HG02852 (cell line): ENCODE results near the gene EIF4G1.

ENCODE experiments used
- ATAC-seq: cut with Tn5 transposase; IDR thresholded peaks from one replicate; pipeline ENCODE4 v1.9.1; 2021; ENCODE audit warnings: mild to moderate bottlenecking, moderate library complexity; ENCODE audit not compliant: unreplicated experiment

The EIF4G1 gene

DNA sequence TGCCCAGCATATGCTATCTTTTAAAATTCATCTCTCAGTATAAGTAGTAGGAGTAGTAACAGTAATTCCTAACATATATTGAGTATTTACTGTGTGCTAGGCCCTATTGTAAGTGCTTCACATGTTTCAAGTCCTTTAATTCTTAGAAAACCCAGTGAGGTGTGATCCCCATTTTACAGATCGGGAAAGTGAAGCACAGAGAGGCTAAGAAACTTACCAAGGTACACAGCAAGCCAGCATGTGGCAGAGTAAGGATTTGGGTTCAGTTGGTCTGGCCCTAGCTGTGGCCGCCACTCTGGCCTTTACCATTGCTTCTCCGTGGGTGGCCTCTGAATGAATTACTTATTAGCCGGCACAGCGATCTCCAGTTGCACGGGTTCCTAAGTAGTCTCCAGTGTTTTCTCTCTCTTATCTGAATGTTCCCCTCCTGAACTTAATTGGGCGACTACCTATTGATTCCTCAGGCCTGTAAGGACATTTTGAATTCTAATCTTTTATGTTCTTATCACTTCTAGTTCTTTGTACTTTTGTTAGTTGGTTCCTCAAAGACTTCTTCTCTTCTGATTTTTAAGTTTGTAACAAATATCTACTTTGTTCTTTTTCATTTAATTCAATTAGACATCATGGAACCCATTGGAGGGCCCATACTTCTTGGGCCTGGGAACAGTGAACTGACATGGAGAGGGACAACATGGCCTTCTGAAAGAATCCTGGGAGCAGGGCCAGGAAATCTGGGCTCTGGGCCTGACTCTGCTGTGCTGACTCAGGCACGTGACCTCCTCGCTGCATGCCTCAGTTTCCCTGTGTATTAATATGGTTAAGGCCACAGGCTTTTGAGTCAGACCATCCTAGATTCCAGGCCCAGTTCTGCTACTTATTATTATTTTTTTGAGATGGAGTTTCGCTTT lies 35.4 kb downstream of the EIF4G1 start:
- ATAC-seq, result no peak

DNA sequence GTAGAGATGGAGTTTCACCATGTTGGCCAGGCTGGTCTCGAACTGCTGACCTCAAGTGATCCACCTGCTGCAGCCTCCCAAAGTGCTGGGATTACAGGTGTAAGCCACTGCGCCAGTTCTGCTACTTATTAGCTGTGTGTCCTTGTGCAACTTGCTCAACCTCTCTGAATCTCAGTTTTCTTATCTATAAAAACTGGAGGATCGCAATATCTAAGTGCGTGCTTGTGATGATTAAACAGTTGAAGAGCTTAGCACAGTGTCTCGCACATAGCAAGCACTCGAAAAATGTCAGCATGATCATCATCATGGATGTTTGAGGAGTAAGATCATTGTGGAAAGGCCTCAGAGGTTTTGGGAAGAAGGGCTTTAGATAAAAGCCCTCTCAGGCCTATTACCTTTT lies 36.2 kb downstream of the EIF4G1 start:
- no peak for ATAC-seq

DNA sequence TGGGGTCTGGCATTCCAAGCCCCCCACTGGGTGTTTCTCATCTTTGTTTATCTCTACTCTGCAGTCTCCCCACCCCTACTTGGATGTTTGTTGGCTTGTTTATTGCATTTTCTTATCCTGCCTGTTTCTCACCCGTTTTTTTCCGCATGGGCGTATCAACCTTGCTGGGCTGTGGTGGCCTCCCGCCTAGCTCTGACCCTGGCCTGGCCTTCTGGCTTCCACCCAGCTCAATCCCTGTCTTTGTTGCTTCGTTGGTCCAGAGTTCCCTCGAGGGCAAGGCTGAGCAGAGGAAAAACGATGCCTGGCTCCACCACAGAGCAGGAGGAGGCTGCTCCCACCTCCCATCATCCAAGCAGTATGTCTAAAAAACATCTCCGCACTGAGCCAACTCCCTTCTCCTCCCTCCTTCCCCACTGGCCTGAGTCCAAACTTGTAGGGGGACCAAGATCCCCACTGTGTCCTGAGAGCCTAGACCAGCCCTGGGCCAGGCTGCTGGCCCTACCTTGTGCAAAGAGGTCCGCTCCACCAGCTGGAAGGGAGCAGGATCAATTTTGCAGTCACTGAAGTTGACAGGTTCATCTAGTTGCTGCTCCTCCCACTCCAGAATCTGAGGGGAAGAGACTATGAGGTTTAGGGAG lies 37.2 kb downstream of the EIF4G1 start:
- no peak for ATAC-seq

DNA sequence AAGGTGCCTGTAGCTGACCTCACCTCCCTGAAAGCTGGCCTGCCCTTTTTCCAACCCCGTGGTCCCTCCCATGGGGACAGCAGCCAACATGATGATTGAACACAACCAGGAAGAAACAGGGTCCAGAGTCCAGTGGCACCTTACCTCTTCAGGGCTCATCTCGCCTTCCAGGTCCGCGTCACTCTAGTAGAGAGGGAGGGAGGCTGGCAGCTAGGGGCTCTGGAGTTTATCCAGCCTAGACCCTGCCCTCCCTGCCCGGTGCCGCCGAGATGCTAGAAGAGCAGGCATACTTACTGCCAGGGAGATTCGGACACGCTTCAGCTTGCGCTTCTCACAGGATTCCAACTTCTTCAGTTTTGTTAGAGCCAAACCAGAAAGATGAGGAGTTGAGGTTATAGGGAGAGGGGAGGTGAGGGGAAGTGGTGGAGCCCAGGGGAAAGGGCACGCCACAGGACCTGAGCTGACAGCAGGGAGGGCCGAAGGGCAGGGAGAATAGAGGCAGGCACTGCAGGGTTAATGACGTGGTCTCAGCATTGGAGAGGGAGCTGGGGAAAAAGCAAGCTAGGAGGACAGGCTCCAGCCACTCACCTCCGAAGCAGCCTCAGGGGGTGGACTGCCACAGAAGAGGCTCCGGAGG lies 37.9 kb downstream of the EIF4G1 start:
- no peak for ATAC-seq

DNA sequence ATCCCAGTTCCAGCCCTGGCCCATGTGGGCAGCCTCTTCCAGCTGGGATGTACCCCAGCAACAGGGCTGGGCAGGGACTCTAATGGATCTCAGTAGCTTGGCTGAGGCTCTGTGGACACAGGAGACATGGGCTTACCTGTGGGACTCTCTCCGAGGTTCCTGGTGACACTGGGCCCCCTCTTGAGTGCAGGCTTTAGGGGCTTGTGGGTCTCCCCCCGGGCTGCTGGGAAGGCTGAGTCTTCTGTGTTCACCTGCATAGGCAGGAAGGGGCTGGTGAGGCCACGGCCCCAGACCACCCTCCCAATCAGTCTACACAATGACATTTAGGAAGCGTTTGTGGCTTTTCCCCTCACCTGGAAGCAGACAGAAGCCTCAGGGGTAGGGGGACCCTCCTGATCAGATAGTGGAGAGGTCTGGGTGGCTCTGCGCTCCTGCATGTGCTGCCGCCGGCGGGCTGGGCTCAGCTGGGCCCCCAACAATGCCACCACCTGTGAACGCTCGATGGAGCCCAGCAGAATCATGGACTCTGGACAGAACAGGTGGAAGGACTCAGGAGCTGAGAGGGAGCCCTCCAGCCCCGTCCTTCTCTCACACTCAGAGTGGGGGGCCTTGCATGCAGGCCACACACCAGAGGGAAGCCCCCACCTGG lies 38.6 kb downstream of the EIF4G1 start:
- ATAC-seq, result no peak

DNA sequence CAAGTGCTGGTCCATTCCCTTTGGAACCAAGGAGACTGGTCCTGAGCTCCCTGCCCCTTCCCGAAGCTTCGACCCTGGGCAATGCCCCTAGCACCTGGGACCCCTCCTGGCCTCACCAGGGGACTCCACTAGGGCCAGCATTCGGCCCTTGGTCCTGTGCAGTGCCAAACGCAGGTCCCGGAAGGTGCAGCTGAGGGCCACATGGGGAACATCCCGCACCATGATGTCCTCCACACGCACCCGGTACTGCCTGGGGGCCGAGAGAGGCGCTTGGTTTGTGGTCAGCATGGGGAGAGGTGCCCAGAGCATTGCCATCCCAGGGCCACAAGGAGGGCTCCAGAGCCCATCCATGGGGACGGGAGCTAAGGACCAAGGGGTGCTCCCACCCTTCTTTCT lies 39.1 kb downstream of the EIF4G1 start:
- ATAC-seq, result no peak

DNA sequence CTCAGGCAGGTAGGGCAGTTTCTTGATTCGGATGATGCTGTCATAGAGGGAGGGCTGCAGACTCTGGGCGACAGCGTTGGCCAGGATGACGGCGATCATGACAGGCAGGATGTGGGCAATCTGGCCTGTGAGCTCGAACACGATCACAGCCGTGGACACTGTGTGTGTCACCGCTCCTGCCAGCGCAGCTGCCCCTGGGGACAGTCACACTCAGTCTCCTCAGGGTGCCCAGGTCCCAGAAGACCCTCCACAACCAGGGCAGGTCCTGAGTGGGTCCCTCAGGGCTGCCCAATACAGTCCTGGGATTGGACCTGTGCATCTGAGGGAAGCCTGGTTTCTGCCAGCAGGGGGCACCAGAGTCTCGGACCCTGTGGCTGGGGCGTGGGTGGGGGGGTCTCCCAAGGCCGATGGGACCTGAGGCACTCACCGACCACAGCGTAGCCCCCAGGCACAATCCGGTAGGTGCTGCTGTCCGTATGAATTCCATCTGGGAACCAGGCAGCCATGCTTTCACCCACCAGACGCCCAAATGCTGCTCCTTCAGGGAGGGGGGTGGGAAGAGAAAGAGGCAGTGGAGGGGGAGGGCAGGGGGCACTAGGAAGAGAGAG lies 39.8 kb downstream of the EIF4G1 start:
- ATAC-seq, result no peak

DNA sequence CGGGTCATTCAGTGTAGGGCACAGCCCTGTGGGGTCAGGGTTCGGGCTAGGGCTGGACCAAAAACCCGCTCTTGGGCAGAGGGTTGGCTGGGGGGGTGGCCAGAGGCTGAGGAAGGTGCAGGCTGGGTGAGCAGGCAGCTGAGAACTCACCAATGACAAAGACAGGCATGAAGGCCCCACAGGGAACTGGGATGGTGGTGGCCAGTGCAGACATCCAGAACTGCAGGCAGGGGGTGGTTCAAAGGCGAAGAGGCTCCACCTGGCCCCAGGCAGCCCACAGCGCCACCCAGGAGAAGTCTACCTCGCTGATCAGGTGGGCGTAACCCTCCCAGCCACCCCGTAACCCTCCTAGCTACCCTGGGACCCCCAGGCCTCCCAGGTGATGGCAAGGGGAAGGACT lies 40.3 kb downstream of the EIF4G1 start:
- no peak for ATAC-seq

DNA sequence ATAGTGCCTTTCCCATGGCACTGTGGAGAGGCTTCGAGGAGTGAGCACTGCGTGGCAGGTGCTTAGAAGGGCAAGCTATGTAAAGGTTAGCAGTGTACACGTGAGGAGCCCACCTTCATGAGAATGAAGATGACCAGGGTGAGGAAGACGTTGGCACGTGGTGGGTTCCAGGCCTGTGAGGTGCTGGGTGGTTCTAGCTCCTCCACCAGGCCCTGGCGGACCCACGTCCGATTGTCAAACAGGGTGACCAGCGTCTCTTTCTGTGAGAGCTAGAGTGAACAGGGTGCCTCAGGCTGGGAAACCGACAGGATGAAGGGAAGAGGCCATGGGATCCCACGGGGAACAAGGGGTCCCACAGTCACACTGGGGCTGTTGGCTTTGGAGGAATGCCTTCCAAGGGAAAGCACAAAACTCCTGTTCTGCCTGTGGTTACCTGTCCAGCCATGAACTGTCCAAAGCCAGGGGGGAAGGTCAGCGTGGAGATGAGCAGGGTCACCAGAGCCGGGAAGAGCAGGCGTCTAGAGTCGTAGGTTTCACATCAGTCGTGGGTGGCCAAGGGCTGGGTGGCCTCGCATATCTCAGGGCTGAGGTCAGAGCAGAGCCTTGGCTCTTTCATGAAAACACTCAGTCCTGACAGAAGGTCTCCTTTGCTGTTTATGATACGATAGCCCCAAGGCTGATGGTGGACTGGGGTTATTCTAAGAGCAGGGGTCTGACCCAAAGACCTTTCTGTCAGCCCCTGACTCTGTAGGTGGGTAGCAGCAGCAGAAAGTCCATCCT lies 41.0 kb downstream of the EIF4G1 start:
- no peak for ATAC-seq

DNA sequence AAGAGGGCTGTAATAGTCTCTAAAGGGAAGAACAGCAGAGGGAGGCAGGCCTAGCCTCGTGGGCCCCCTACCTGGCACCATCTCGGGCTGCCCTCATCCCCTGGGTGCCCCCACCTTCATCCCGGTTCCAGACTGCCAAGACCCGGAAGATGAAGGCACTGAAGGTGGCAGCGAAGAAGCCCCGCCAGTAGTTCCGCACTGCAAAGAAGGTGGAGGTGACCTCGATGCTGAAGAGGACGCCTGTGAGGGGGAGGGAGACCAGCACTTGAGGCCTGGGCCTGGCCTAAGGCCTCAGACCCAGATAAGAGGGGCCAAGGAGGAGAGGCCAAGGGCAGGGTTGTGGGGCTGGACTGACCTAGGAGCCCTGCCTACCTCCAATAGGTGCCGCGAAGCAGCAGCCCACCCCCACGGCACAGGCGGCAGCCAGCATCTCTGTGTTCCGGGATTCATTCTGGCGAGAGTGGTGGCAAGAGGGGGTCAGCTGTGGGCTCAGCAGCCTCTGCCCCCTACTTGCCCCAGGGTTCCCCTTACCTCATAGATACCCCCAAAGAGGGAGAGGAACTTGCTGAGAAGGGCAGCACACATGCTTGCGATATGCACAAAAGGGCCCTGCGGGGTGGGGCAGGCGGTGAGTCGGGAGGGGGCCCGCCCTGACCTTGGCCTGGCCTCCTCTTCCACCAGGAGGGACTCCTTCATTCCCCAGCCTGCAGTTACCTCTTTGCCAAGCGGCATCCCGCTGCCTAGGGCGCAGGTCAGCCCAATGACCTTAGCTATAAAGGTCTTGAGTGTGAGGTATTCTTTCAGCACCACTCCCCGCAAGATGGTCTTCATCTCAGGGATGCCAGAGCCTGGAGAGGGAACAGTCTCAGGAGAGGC lies 43.1 kb downstream of the EIF4G1 start:
- ATAC-seq, result no peak

DNA sequence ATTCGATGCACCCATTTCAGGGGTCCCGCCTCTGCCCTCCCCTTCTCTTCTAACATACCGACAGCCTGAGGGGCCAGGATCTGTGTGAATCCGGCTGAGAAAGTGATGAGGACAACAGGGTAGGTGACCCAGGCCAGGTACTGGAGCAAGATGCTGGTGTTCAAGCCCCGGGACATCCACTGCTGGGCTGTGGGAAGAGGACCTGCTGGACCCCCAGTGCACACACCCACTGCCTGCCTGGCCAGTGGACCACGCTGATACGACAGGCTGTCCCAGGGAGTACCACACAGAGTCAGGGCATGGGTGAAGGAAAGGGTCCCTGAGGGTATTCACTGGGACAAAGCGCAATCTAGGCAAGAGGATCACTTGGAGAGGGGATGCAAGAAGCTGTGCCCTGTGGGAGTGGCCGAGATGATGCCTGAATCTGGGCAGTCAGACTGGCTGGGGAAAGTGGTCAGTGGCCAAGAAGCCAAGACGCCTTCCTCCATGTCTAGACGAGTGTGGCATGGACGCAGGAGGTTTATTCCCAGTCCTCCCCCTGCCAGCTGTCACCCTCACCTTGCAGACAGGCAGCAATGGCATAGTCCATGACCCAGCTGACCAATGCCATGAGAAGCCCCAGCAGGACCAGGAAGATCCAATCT lies 43.8 kb downstream of the EIF4G1 start:
- no peak for ATAC-seq

DNA sequence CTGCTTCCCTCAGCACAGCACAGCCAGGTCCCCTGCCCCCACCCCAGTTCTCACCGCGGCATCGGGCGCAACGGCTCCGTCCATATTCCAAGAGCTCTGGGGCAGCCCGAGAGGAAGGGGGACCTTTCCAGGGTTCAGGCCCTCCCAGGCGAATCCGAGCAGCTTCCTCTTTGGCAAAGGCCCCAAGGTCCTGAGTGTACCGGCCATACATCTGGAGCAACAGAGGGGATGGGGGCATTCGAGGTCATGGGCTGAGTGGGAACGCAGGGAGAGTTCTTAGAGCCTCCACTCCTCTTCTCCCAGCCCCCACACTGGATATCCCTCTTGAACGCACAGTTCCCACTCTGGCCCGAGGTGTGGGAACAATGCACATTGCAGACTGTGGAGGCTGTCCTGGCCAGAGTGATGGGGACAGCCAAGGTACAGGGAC lies 44.5 kb downstream of the EIF4G1 start:
- ATAC-seq, result no peak

DNA sequence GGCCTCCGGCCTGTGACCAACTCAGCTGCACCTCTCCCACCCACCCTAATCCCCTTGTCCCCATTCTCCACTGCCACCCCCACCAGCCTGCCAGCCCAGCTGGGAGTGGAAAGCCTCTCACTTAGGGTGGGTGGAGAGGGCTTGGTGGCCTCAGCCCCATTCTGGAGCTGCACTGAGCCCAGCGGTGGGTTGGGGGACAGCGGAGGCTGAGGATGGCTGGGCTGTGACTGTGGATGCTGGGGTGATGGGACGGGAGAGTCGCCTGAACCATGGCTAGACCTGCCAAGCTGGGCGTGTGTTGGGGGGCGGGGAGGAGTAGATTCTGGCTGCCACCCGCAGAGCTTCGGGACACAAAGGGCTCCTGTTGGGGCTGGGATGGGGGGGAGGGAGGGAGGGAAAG lies 45.2 kb downstream of the EIF4G1 start:
- ATAC-seq, result no peak

DNA sequence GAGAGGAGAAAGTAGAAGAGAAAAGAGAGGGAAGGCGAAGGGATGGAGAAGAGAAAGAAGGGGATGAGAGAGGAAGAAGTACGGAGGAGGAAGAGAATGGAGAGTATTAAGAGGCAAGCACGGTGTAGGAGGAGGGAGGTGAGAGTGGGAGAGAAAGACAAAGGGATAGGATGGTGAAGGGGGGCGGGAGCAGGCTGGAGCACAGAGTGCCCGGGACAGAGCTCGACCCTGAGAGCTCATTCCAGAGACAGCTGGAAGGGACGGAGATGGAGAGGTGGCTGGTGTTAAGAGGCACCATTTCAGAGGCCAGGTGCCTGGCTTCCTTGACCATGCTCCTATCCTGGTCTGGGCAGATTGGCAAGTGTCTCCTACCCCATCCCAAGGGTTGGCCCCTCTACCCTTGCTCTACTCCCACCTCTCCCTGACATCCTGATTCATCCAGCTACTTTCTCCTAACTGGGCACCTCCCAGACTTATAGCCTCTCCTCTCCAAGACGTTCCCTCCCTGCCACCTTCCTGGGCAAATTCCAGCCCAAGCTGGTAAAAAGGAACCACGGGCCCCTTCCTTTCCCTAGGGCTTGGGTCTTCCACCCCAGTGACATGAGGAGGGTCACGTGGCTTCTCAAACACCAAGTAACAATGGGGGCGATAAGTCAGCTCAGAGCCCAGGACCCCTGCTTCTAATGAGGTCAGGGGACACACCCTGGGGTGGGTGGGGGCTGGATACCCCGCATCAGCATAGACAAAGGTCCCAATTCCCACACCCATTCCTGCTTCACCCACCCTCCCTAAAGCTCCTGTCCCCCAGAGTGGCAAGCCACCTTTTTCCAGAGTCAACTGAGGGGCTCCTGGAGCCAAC lies 45.9 kb downstream of the EIF4G1 start:
- ATAC-seq, result no peak

DNA sequence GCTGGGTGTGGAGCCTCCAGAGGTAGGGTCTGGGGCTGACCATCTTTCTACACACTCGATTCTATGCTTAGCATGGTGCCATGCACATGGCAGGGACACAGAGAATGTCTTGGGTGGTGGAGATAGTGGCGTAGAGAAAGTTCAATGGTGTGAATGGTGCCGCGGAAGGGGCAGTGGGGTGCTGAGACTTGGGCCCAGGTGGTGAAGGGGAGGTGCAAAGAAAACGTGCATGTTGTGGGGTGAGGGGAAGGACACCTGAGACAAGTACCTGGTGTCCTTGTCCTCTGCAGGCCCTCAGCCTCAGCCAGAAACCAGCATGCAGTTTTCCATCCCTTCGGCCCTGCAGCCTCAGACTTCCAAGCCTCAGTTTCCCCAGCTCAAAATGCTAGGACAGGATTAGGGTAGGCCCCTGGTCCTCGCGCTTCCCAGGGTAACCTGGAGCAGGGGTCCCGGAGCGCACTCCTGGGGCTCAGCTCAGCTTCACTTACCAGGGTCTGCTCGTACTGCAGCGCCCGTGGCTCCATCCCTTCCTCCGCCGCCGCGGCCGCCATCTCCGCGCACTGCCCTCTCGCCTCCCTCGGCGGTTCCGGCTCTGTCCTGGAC lies 46.6 kb downstream of the EIF4G1 start:
- ATAC-seq, result peak; percentile 1

DNA sequence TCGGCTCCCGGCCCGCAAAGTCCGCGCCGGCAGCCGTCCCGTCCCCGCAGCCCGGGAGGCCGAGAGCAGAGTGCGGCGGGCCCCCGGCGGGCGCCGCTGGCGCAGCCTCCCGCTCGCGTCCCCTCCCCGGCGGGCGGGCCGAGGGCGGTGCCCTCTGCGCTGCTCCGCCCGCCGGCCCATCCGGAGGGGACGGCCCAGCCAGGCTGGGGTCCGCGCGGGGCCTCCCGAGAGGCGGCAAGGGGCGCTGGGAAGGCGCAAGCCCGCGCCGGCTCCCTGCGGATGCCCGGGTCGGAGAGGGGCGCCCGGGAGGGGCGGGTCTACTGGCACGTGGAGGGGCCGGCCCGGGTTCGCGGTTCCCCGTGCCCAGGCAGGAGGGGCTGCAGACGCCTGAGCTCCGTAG lies 47.1 kb downstream of the EIF4G1 start, which contains the start of the genes CLCN2 and POLR2H:
Gene CLCN2 (minus strand): TSS at position 74 of the 400 bp plus-strand sequence. CDS start 126 bp downstream, outside the sequence.
Gene POLR2H (plus strand): TSS at position 179 of the 400 bp plus-strand sequence. CDS start 1,783 bp downstream, outside the sequence.
- peak; percentile 40 for ATAC-seq
